HepG2 (cell line): ENCODE measurements around the gene RPS23. TPM values are rescaled to one million over a fixed set of nuclear protein-coding genes. Genes with fewer than 3 reads are reported as not detected.

Source experiments
- ADNP ChIP-seq: sonication (generic); formaldehyde crosslinking; IDR thresholded peaks from 2 replicates; pipeline ENCODE4 v1.4.0; 2020; ENCODE audit warnings: missing genetic modification reagents
- AHR ChIP-seq: IDR thresholded peaks from 2 replicates; pipeline ENCODE4 v1.6.1; 2018; ENCODE audit warnings: missing genetic modification reagents, missing compliant biosample characterization
- FOXA3 ChIP-seq: IDR thresholded peaks from 2 replicates; pipeline ENCODE4 v1.6.1; 2016; ENCODE audit warnings: missing genetic modification reagents, missing compliant biosample characterization
- HHEX ChIP-seq: IDR thresholded peaks from 2 replicates; pipeline ENCODE4 v1.6.1; 2016; ENCODE audit warnings: control low read depth
- HNF4A ChIP-seq: sonication (generic); formaldehyde crosslinking; IDR thresholded peaks from 2 replicates; pipeline ENCODE4 v1.4.0; 2020; ENCODE audit warnings: missing genetic modification reagents
- KLF6 ChIP-seq: IDR thresholded peaks from 2 replicates; pipeline ENCODE4 v1.8.0; 2016; ENCODE audit warnings: missing biosample characterization, missing genetic modification reagents
- MBD4 ChIP-seq: IDR thresholded peaks from 2 replicates; pipeline ENCODE4 v1.6.1; 2012; ENCODE audit warnings: low read length, inconsistent platforms, borderline replicate concordance
- MYPOP ChIP-seq: sonication (generic); formaldehyde crosslinking; IDR thresholded peaks from 2 replicates; pipeline ENCODE4 v1.8.1; 2023; ENCODE audit warnings: mild to moderate bottlenecking, moderate library complexity, missing genetic modification reagents
- POGZ ChIP-seq: sonication (generic); formaldehyde crosslinking; IDR thresholded peaks from 2 replicates; pipeline ENCODE4 v1.4.0; 2020; ENCODE audit warnings: mild to moderate bottlenecking, missing genetic modification reagents
- POLR2AphosphoS5 ChIP-seq: IDR thresholded peaks from 2 replicates; pipeline ENCODE4 v1.6.1; 2012; ENCODE audit warnings: low read depth, low read length
- SP4 ChIP-seq: sonication (generic); formaldehyde crosslinking; IDR thresholded peaks from 2 replicates; pipeline ENCODE4 v1.8.1; 2023; ENCODE audit warnings: mild to moderate bottlenecking, missing genetic modification reagents
- SSRP1 ChIP-seq: IDR thresholded peaks from 2 replicates; pipeline ENCODE4 v1.6.1; 2016; ENCODE audit warnings: control low read depth
- ZBTB20 ChIP-seq: sonication (generic); formaldehyde crosslinking; IDR thresholded peaks from 2 replicates; pipeline ENCODE4 v1.8.1; 2023; ENCODE audit warnings: missing genetic modification reagents, low read depth, mild to moderate bottlenecking, borderline replicate concordance
- ZBTB49 ChIP-seq: sonication (generic); formaldehyde crosslinking; IDR thresholded peaks from 2 replicates; pipeline ENCODE4 v1.4.0; 2020; ENCODE audit warnings: missing genetic modification reagents, borderline replicate concordance
- ZIK1 ChIP-seq: sonication (generic); formaldehyde crosslinking; IDR thresholded peaks from 2 replicates; pipeline ENCODE4 v1.5.0; 2020; ENCODE audit warnings: mild to moderate bottlenecking, low read depth, missing genetic modification reagents, borderline replicate concordance
- ZMYM4 ChIP-seq: sonication (generic); formaldehyde crosslinking; IDR thresholded peaks from 2 replicates; pipeline ENCODE4 v1.8.1; 2023; ENCODE audit warnings: mild to moderate bottlenecking, missing genetic modification reagents
- ZNF121 ChIP-seq: sonication (generic); formaldehyde crosslinking; IDR thresholded peaks from 2 replicates; pipeline ENCODE4 v1.5.0; 2020; ENCODE audit warnings: mild to moderate bottlenecking, missing genetic modification reagents
- ZNF263 ChIP-seq: sonication (generic); formaldehyde crosslinking; IDR thresholded peaks from 2 replicates; pipeline ENCODE4 v1.4.0; 2020; ENCODE audit warnings: missing genetic modification reagents
- ZNF281 ChIP-seq: sonication (generic); formaldehyde crosslinking; IDR thresholded peaks from 2 replicates; pipeline ENCODE4 v1.4.0; 2020; ENCODE audit warnings: missing genetic modification reagents, borderline replicate concordance
- ZNF337 ChIP-seq: sonication (generic); formaldehyde crosslinking; IDR thresholded peaks from 2 replicates; pipeline ENCODE4 v1.5.1; 2020; ENCODE audit warnings: missing genetic modification reagents, low read depth, mild to moderate bottlenecking, borderline replicate concordance
- ZNF747 ChIP-seq: sonication (generic); formaldehyde crosslinking; IDR thresholded peaks from 2 replicates; pipeline ENCODE4 v1.8.1; 2023; ENCODE audit warnings: missing genetic modification reagents, mild to moderate bottlenecking, borderline replicate concordance
- ZNF792 ChIP-seq: IDR thresholded peaks from 2 replicates; pipeline ENCODE4 v1.6.1; 2016
- ZSCAN30 ChIP-seq: sonication (generic); formaldehyde crosslinking; IDR thresholded peaks from 2 replicates; pipeline ENCODE4 v1.5.0; 2020; ENCODE audit warnings: mild to moderate bottlenecking, missing genetic modification reagents
- polyA plus RNA-seq, 8 experiments: library from polyadenylated mRNA; depleted of rRNA in 3 of 8; stranded (reverse) in 7 of 8; unstranded in 1 of 8; fragments of >200 nt; fragmentation: Illumina TruSeq in 4 of 8; extraction: Trizol in 4 of 8; gene quantifications; 2 replicates each; pipeline versions ENCODE4 v1.2.1 to v1.2.3, GENCODE V29; 2011 to 2016; ENCODE audit warnings: low read depth in 4 of 8, missing spikeins in 1 of 8, mixed read lengths in 1 of 8; ENCODE audit not compliant: insufficient read depth in 1 of 8
- total RNA-seq, 5 experiments: library from RNA; depleted of rRNA; stranded (reverse); fragments of >200 nt; fragmentation: Illumina TruSeq; extraction: Trizol; gene quantifications; 2 replicates each; pipeline ENCODE4 v1.2.3, GENCODE V29; 2016; ENCODE audit warnings: low read depth in 1 of 5
- TF ChIP-seq, protein P1 (sequence below): sonication (generic); formaldehyde crosslinking; IDR thresholded peaks from 2 replicates; pipeline ENCODE4 v1.8.0; 2022; ENCODE audit warnings: mild to moderate bottlenecking, missing genetic modification reagents, borderline replicate concordance

The RPS23 gene
- total and polyA plus RNA-seq, 2 of the 13 experiments (the other 11 are each of a cell fraction or from before 2014, with no cell fraction given), result 3,088 to 3,235 TPM

DNA sequence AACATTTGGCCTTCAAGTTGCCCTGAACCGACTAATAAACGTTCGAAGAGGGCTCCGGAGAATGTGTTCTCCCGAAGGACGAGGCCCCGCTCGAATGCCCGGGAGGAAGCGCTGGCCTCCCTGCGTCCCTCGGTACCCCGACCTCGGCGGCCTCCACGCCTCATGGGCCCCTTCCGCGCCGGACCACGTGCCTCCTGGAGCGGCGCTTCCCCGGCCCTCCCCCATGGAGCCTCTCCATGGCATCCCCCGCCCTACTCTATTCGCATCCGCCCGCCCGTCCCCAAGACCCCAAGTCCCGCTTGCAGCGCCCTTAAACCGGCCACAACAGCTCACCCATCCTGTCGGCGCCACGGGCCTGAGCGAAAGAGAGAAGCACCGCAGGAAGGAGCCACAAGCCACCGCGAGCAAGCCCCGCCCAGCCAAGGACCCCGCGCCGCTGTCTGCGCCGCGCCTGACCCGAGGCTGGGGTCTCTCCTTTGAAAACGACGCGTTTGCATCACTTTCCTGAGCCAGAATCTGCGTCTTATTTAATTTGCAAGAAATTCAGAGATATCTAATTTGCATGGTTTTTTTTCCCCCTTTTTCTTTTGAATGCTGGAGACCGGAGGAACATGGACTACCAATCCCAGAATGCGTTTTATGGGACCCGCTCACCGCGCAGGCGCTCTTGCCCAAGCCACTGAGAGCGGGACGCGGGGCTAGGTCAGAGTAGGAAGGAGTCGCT is at the start of gene RPS23 (continued):
- TF ChIP-seq, protein P1, sequence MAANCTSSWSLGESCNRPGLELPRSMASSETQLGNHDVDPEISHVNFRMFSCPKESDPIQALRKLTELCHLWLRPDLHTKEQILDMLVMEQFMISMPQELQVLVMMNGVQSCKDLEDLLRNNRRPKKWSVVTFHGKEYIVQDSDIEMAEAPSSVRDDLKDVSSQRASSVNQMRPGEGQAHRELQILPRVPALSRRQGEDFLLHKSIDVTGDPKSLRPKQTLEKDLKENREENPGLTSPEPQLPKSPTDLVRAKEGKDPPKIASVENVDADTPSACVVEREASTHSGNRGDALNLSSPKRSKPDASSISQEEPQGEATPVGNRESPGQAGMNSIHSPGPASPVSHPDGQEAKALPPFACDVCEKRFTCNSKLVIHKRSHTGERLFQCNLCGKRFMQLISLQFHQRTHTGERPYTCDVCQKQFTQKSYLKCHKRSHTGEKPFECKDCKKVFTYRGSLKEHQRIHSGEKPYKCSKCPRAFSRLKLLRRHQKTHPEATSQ, result no peak
- TF ChIP-seq ZNF747 (CRISPR knock-in tag) (no peak), ZBTB20 (peak; percentile 56; the same call in 1 of the 2 replicates), KLF6 (CRISPR knock-in tag) (peak; percentile 51), ZNF792 (CRISPR knock-in tag) (no peak), HNF4A (0 out of 2 replicates have a peak, but pooled peaks have one; percentile 18), AHR (CRISPR knock-in tag) (peak; percentile 47; the same call in 1 of the 2 replicates), ZIK1 (CRISPR knock-in tag) (no peak), ZNF281 (CRISPR knock-in tag) (no peak; the same call in 1 of the 2 replicates), SSRP1 (CRISPR knock-in tag) (no peak), MBD4 (no peak), POLR2AphosphoS5 (peak; percentile 97), POGZ (CRISPR knock-in tag) (peak; percentile 65), ADNP (CRISPR knock-in tag) (no peak), ZNF263 (CRISPR knock-in tag) (peak; percentile 55; the same call in 1 of the 2 replicates), FOXA3 (peak; percentile 23; the same call in 1 of the 2 replicates), SP4 (CRISPR knock-in tag) (peak; percentile 49; the same call in 1 of the 2 replicates), ZBTB49 (CRISPR knock-in tag) (no peak), ZMYM4 (no peak), ZNF121 (no peak), ZSCAN30 (CRISPR knock-in tag) (no peak), ZNF337 (CRISPR knock-in tag) (0 out of 2 replicates have a peak, but pooled peaks have one; percentile 15), HHEX (CRISPR knock-in tag) (no peak), MYPOP (CRISPR knock-in tag) (peak; percentile 48; the same call in 1 of the 2 replicates)
